ENCODE results near the gene SLC44A3.

Gene SLC44A3

DNA sequence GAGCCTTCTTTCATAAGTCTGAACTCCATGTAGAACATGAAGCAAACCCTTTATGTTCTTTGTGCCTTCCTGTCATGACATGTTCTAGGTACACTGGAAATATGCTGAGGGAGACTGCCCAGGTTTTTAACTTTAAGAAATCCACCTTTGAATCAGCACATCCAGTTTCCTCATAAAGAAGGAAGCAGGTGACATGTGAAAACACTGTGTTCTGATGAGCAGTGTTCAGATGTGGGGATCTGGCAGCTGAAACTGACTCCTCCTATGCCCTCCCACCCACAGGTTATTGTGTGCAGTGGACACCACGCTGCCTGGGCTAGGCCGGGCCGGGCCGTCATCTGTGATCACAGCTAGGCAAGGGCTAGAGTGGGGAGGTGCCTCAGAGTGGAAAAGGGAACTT, 55.6 kb downstream of the SLC44A3 start:
- no peak for DNase-seq

DNA sequence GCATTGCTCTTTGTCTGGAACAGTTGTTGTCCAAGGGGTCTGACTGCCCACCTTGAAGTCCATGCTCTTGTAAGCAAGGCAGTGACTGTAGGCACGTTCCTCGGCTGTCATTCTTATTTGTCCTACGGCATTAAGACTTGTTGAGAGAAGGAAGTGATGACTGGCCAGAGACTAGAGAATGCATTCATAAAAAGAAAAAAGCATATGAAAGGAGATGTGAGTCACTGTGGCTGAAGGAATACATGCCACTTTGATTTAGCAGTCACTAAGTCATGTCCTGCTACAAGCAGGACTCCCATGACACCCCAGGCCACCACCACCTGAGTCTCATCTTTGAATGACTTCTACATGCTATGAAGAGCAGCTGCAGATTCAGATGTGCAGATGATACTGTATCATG, 56.2 kb downstream of the SLC44A3 start:
- no peak for DNase-seq

DNA sequence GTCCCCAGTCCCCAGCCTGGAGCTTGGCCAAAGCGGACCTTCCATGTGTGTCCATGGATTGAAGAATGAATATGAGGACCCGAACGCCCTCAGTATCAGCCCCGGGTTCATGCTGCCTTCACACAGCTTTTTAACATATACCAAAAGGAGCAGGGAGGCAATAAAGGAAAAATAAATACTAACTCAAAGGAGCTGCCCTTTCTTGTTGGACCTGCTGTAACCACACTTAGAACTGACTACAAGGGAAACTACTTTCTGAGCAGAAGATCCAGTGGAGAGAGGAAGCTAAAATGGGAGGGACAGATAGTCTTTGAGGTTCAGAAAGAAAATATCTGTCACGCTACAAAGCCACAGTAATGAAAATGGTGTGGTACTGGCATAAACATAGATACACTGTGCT, 58.2 kb downstream of the SLC44A3 start:
- DNase-seq: no peak

DNA sequence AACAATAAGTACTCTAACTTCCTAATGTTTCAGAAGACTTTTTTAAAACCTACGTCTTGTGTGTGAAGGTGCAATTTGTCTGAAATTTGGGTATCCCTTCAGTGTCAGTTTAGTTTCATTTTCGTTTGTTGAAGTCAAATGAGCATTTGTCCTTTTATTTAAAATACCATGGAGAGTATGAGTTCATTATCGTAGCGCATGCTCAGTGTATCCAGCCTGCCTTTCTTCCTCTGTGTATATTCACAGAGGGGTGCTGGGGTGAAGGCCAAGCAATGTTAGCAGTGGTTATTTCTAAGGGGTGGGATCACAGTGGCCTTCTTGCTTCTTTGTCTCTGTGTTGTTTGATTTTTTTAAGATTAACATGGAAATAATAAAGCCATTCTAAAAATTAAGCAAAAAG, 63.5 kb downstream of the SLC44A3 start:
- no peak for DNase-seq

DNA sequence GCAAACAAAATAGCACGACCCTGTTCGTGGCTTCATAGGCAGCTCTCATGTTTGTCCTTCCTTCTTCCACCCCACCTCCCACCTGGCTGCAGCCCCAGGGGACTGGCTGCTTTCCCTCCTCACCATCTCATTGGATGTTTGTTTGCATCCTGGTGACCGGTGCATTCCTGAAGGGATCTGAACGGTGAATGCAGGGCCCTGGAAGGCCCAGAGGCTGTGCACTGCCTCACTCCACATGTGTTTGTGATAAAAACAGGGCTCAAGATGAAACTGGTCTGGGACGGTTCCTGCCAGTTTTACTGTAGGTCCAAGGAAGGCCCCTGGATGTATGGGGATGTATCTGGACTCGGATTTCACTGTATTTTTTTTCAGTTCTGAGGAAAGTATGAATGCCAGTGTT, 63.9 kb downstream of the SLC44A3 start:
- DNase-seq: no peak

DNA sequence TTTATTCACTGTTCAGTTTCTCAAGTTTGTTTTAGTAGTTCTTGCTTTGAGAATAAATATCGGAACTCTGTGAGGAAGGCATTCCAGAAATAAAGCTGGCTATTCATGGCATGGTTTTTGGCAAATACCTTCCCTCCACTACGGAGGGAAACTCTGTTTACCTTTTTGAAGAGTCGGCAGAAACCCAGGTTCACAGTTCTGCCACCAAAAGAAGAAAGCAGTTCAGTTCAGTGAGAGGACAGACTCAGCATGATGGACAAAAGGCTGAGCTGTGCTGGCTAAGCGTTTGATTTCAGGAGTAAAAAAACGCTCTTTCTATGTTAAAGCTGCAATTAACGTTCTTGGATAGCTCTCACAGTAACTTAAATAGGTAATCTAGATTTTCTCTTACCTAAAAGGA, 64.3 kb downstream of the SLC44A3 start:
- DNase-seq: no peak

DNA sequence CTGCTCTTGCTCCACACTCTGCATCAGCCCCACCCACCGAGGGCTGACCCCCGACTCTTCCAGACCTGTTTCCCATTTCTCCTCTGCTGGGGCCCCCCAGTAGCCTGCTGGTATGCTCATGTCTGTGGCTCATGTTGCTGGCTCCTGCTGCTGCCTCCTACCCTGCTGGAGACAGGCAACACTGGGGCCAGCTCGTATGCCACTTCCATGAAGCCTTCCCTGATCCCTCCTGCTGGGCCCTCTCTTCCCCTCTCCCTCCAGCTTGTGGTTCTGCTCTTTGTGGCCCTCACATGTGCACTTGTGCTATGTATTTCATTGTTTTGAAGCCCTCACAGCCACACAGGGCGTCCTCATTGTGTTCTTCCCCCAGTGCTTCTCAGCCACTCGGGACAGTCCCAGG, 66.2 kb downstream of the SLC44A3 start:
- no peak for DNase-seq

DNA sequence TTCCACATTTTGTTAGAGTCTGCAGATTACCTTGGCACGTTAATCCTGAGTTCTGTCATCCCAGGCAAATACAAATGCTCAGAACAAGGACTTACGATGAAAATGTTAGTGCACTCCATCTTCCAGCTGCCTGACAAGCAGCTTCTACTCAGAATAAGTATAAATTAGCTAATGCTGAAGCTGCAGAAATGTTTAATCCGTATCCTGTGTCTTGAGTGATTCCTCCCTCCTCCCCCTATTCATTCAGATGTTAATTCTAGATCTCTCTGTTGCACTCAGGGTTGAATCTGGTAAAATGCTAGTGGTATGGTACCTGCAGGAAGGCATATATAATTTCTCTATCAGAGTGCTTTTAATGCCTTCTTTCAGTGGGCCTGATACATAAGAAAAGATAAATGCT, 66.9 kb downstream of the SLC44A3 start:
- no peak for DNase-seq

DNA sequence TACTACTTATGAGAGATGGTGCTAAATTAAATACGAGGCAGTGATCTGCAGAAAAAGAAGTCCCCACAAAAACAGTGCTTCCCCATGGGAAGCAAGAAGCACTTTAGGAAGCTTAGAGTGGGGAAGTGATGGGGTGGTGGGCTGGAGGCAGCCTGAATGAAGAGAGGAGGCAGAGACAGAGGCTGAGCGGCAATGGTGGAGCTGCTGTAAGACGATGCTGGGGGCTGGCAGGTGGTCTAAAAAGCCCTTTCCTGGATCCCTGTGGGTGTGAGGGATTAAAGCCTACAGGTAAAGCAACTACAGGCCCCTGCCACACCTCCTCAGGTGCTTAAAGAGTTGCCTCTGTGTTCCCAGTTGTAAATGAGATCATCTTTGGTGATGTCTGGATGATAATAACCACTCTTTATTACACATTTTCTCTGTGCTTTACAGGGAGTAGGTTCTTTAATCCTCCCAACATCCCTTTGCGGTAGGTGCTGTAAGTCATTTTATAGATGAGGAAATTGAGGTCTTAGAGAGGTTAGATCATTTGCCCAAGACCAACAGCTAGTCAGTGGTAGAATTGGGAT, 67.5 kb downstream of the SLC44A3 start:
- DNase-seq: no peak

DNA sequence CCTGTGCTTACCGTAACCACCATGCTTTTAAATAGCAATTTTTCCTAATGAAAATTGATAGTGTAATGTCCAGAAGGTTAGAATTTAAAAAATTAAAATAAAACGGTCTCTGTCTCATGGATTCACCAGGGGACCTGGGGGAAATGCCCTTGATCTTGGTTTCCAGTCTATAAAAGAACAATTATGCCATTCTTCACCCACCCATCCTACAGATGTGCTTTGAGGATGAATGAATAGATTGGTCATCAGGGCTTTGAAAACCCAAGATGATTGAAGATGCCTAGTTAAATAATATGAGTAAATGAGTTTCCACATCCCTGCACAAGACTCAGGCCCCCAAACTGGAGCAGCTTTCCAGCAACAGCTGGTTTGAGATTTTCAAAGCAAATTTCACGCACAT, 68.0 kb downstream of the SLC44A3 start:
- DNase-seq: no peak

DNA sequence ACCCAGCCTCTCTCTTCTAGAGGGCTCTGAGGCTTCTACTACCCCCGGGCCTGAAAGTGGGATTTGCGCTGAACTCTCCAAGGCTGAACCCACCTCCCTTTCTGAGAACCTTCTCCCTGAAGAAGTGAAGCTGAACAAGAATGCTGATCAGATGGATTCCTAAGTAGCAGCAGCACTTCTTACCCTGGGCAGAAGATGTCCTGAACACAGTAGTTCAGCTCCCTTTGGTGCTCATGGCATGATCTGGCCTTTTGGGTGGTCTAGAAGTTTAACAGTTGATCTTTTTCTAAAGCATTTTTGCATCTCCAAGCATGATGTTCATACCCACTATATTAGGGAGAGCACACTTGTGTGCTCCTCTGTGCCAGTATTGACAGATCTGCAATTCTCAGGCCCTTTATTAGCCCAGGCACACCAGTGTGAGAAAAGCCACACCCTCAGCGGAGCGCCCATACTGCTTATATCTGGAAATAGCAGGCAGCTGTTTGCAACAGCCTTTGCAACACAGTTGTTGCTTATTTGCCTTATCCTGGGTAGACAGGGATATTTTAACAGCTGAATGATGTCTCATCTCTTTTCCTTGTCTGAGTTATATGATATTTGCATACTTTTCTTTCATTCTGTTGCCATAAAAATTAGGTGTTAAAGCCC, 72.6 kb downstream of the SLC44A3 start:
- no peak for DNase-seq

DNA sequence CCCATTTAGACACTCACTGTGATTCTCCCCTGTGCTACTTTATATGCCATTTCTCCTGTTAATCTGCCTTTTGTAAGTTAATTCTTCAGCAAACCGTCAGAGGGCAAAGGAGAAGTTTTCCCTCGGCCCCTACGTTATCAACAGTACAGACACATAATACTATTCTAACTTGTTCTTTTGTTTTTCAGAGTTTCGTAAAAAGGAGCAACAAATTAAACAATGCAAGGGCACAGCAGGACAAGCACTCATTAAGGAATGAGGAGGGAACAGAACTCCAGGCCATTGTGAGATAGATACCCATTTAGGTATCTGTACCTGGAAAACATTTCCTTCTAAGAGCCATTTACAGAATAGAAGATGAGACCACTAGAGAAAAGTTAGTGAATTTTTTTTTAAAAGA, 74.5 kb downstream of the SLC44A3 start:
- DNase-seq: no peak

DNA sequence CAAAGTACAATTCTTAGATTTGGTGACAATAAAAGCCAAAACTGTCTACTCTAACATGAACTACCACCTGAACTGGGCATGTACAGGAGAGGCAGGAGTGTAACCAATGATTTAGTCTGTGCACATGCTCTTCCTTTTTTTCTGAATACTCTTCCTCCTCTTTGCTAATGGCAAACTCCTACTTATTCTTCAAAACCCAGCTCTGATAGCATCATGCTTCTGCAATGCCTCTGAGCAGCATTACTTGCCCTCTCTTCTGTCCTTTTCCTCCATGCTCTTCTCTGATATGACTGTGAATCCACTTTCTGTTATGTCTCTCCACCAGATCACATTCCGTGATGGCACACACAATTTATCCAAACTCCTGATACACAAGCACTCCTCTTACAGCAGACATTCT, 75.4 kb downstream of the SLC44A3 start:
- no peak for DNase-seq

DNA sequence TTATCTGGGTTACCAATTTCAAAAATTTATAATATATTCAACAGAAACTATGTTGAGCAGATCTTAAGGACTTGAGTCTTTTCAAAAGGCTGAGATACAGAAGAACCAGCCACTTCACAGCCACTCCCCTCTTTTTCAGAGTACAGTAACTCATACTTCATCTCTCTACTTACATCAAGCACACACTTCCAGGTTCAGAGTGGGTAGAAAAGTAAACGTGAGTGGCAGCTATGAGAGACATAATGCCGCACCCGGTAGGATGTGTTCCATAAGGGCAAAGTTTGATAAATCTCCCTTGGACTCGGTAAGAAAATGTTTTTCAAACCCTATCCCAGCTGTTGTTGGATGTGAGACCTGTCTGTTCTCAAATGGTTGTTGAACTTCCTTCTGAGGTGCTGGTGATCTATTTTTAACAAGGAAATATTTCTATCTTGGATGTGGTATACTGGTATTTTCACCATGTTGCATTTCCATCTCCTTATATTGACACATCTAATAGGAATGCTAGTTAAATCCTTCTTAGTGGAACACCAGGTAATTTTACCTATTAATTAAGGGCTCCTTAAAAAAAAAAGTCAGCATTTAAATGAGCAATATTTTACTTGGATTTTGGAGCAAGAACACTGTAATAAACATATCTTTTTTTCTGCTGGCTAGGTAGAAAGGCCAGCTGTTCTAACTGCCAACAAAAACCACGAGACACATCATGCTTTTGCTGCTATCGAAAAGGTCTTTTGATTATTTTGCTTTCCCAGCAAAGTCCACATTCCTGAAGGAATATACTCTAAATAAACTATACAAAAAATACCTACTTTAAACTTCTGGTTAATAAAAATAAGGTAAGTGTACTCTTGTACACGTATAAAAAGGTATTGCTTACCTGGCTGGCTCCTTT, 78.6 kb downstream of the SLC44A3 start:
- no peak for DNase-seq

DNA sequence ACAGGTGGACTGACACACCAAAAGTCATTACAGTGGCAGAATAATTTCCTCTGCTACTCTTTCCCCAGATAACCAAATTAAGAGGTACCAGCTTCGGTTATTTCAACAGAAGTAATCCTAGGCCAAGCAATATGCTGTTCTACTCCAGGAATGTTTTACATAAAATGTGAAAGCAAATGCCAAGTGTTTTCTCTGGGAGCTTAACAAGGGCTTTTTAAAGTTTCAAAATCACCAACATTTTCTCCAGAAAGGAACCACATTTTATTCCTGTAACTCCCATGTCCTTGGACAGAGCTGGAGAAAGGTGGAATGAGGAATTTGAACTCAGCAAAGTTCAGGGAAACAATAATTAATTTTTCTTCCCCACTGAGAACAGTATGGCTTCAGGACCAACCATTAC, 79.6 kb downstream of the SLC44A3 start:
- no peak for DNase-seq

DNA sequence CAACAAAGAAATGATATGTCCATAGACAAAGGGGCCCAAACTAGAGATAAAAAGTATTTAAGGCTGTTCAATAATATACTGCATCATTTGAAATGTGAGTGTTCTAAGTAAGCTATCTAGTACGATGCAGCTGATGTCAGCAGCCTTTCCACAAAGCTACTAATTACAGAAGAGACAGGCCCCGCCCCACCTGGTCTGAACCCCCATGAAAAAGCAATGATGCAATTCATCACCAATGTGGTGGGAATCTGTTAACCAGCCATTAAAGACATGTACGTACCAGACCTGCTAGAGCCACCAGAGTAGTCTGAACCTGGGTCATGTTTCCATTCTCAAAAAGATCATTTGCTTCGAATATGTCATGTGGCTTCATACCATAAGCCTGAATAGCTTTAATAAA, 81.7 kb downstream of the SLC44A3 start:
- DNase-seq: no peak

DNA sequence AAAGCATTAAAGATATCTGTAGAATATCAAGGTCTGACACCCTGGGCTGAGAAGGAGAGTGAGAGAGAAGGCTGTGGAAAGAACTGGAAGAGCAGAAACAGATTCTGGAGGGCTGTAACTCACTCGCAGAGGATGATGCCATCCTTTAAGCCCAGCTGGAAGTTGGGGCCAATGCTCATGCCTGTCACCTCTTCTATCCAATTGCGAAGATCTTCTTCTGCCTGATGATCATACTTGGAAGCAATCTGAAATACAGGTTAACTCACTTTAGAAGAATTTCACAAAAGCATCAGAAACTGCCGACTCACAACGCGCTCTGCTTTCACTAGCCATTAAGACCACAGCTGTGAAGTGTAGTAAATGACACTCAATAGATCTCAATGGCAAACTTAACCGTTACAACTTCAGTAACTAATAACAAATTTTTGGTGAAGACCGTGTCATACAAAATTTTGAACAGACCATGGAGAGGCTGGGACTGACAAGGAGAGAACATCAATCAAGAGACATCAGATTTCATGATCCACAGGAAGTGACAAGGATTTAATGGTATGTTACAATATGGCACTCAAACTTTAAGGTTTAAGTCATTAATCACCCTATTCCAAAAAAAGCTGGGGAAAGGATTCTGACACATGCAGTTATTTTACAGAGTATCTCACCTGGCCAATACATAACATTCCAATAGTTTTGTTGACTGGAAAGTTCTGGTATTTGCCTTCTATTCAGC, 83.3 kb downstream of the SLC44A3 start:
- DNase-seq: no peak

DNA sequence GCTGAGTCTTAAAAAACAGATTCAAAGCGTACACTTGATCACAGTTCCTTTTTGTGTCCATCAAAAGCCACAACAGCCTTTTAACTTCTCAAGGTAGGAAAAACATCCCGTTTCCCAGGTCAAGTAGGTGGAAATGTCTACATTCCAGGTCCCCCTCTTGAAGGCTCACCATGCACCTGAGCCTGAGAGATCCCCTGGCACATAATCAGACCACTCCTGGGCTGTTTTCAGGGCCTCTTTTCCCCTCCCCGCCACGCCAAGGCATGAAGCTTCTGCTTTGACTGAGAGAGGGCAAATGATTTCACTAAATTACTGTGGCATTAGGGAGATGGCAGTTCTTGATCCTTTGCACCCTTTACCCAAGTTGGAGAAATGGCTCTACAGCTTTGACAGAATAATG, 85.0 kb downstream of the SLC44A3 start:
- DNase-seq: no peak

DNA sequence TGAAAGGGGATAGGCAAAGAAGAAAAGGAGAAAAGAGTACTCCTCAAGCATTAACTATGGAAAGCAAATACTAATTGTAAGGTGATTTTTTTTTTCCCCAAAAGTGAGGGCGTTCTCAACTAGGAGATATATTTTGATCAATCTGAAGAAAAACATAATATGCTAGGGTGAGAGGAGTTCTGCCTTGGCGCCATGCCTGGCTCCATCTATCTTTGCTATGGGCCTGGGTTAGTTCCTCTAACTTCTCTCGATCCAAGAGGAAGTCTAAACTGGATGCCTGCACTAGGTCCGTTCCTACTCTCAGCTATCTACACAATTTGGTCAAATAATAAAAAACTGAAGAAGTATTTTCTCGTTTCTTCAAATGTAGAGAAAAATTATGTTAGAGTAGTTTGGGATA, 86.2 kb downstream of the SLC44A3 start:
- DNase-seq: no peak

DNA sequence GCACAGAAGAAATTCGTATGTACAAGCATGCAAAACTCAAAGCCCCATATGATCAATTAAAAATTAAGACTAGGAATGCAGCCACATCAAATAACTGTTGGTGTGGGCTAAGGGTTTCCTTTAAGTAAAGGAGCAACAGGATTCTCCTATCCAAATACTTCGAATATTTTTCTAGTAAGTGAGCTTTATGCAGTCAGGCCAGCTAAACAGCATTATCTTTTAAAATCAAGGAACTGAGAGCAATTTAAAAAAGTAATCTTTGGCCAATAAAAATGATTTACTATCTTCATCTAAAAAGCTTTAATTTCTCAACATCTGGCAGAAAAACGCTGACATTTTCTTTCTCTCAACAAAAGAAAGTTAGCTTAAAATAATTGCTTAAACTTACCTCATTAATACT, 87.0 kb downstream of the SLC44A3 start:
- no peak for DNase-seq

DNA sequence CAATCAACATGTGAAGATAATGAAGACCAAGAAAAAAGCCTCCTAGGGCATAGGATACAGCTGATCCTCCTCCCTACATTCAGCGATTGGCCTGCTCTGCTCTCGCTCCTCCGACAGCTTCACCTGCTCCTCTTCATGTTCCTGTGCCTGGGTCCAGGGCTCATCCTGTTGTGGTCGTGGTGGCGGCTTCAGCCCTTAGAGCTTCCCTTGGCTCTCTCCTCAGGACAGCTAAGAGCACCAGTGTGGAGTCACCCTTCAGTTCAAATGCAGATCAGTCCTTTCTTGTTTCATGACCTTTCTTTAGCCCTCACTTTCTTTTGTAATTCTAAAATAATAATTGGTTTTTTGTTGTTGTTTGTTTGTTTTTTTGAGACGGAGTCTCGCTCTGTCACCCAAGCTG, 88.0 kb downstream of the SLC44A3 start:
- no peak for DNase-seq

DNA sequence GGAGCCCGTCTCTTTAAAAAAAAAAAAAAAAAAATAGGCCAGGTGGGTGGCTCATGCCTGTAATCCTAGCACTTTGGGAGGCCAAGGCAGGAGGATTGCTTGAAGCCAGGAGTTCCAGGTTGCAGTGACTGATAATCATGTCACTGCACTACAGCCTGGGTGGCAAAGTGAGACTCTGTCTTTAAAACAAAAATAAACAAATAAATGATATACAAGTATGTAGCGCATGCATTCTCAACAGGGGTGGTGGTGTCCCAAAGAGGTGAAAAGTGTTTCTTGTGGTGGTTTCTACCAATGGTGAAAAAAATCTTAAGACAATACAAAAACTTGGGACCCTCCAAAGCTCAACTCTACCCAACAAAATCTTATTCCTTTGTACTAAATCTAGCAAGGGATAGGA, 88.8 kb downstream of the SLC44A3 start:
- no peak for DNase-seq

DNA sequence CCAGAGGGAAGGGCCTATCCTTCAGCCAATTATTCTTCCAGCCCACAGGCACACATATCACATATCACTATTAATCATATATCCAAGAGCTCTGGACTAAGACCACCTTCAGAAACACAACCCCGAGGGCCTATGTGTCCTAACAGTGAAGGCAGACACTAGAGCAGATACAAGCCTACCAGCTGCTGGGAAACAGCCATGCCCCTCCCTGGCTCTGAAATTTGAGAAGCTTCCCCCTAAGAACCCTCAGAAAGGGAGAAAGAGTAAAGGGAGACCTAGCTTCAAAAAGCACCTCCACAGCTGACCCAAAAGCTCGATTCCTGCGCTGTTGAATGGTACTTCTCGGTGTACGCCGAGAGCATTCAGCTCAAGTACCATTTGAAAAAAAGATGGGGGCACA, 89.3 kb downstream of the SLC44A3 start:
- no peak for DNase-seq
